Measurements from ENCODE around the gene RETREG3. TPM values are rescaled to one million over a fixed set of nuclear protein-coding genes. Genes with fewer than 3 reads are reported as not detected.

Gene RETREG3
- total and polyA plus RNA-seq, 7 donors: 13.9 to 43.2 (median 35.0) TPM

DNA sequence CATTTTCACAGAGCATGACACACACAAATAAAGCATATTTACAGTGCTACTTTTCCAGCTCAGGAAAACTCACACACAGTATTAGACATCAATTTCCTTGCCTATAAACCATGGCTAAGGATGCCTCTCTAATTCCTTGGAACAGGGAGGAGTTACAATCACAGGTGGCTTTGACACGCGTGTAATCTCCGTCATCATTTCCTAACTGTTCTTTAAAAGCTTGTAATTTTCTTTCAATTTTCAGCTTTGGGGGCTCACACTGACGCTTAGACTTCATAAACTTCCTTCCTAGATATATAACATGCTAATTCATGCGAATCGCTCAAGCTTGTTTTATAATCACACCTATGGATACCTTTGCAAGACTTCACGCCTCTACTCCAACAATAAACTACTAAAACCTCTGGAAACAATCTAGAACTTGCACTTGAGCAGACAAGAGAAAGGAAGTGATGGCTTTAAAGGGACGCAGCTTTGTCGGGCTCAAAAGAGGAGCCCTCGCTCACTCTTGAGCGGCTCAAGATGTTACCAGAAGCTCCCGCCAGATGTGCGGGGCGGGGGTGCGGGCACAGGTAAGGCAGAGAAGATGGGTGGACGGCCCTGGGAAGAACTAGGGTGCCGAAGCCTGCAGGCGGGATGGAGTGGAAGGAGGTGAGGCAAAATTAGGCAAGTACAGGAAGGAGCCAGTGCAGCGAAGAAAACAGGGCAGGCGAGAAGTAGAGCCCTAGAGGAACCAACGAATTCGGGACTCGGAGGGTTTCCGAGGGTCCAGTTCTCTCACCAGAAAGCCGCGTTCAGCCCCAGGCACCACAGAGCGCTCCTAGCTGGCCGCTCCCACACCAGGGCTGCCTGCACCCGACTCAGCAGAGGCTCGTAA lies 631 bp downstream of the RETREG3 start:
- TF ChIP-seq, protein P1, sequence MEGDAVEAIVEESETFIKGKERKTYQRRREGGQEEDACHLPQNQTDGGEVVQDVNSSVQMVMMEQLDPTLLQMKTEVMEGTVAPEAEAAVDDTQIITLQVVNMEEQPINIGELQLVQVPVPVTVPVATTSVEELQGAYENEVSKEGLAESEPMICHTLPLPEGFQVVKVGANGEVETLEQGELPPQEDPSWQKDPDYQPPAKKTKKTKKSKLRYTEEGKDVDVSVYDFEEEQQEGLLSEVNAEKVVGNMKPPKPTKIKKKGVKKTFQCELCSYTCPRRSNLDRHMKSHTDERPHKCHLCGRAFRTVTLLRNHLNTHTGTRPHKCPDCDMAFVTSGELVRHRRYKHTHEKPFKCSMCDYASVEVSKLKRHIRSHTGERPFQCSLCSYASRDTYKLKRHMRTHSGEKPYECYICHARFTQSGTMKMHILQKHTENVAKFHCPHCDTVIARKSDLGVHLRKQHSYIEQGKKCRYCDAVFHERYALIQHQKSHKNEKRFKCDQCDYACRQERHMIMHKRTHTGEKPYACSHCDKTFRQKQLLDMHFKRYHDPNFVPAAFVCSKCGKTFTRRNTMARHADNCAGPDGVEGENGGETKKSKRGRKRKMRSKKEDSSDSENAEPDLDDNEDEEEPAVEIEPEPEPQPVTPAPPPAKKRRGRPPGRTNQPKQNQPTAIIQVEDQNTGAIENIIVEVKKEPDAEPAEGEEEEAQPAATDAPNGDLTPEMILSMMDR (IDR thresholded peaks at IDR 0.05): no peak
- Histone ChIP-seq H3K27me3 (ENCODE audit: insufficient read depth in 3 of 3, low read length in 2 of 3) (no peaks in the 10 kb centered on the region), H3K27ac (peak overlapping the region; percentile 90), H3K4me1 (peaks cover 40% of the 10 kb centered on the region), H3K36me3 (ENCODE audit: insufficient read depth in 1 of 2, low read depth in 1 of 2) (peaks cover 10 to 34% of the 10 kb centered on the region in 2 donors), H3K9me3 (no peaks in the 10 kb centered on the region), H3K4me3 (peak overlapping the region; percentile 79)
- 0 to 1% (median 1%) methylated on average over 24 to 30 of the region's 30 CpGs for WGBS, 3 donors
- intact Hi-C loops (cut with DNase I): no loop called here
- ATAC-seq (peak; percentile 54 to 73 (median 62)), DNase-seq (peak in 1 of 2 donors; percentile 57)

GRCh38 chr17:42607769-42608168 lies 1.4 kb downstream of the RETREG3 start:
- H3K36me3 ChIP-seq (ENCODE audit: insufficient read depth in 1 of 2, low read depth in 1 of 2): peaks cover 10 to 33% of the 10 kb centered on the region in 2 donors
- H3K27me3 ChIP-seq (ENCODE audit: insufficient read depth in 3 of 3, low read length in 2 of 3): no peaks in the 10 kb centered on the region
- peak overlapping the region; percentile 79 for H3K4me3 ChIP-seq
- ATAC-seq (no peak), DNase-seq (no peak)
- WGBS, 3 donors: 13 to 37% (median 14%) methylated on average over 3 of the region's 3 CpGs
- intact Hi-C loops (cut with DNase I): no loop called here
- H3K27ac ChIP-seq: peak overlapping the region; percentile 90
- no peaks in the 10 kb centered on the region for H3K9me3 ChIP-seq
- H3K4me1 ChIP-seq: peaks cover 40% of the 10 kb centered on the region
- TF ChIP-seq, protein P1 (IDR thresholded peaks at IDR 0.05): no peak

DNA sequence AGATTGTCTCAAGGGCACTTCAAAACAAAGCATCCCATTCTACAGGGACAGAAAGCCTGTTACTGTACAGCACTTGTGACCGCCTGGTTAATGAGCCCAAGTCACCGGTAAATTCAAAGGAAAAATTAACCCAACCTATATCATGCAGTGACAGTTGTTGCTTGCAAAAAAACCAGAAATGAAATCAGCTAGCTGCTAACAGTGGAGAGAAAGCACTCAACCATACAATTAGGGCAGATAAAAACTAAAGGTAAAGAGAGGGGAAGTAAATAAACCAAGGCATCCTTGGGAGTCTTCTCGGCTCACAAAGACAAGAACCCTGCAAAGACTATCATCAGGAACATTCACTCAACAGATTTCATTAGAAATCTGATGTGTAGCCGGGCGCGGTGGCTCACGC lies 5.9 kb downstream of the RETREG3 start:
- H3K27ac ChIP-seq: no peak overlapping the region
- intact Hi-C loops (cut with DNase I): no loop called here
- DNase-seq: no peak
- no peak for ATAC-seq
- H3K4me1 ChIP-seq: peaks cover 51% of the 10 kb centered on the region
- 90 to 92% (median 91%) methylated on average over 7 of the region's 7 CpGs for WGBS, 3 donors
- TF ChIP-seq, protein P1 (IDR thresholded peaks at IDR 0.05): no peak
- H3K4me3 ChIP-seq: no peak overlapping the region
- peaks cover 3 to 18% of the 10 kb centered on the region in 2 donors for H3K36me3 ChIP-seq (ENCODE audit: insufficient read depth in 1 of 2, low read depth in 1 of 2)
- H3K9me3 ChIP-seq: no peaks in the 10 kb centered on the region
- no peaks in the 10 kb centered on the region for H3K27me3 ChIP-seq (ENCODE audit: insufficient read depth in 3 of 3, low read length in 2 of 3)

GRCh38 chr17:42598905-42599304 lies 10.3 kb downstream of the RETREG3 start:
- H3K4me1 ChIP-seq: peaks cover 20% of the 10 kb centered on the region
- H3K4me3 ChIP-seq: no peak overlapping the region
- H3K36me3 ChIP-seq (ENCODE audit: insufficient read depth in 1 of 2, low read depth in 1 of 2): peaks cover 3 to 35% of the 10 kb centered on the region in 2 donors
- intact Hi-C loops (cut with DNase I): no loop called here
- DNase-seq (no peak), ATAC-seq (peak; percentile 44 to 86 (median 64))
- no peaks in the 10 kb centered on the region for H3K9me3 ChIP-seq
- peak overlapping the region; percentile 26 for H3K27ac ChIP-seq
- H3K27me3 ChIP-seq (ENCODE audit: insufficient read depth in 3 of 3, low read length in 2 of 3): no peaks in the 10 kb centered on the region
- TF ChIP-seq, protein P1 (IDR thresholded peaks at IDR 0.05): no peak
- WGBS, 3 donors: 4 to 15% (median 11%) methylated on average over 2 of the region's 2 CpGs

Data from psoas muscle (tissue), 8 donors.